ENCODE measurements around the gene KCNQ2.

Gene KCNQ2

GRCh38 chr20:63449025-63449424, 23.4 kb downstream of the KCNQ2 start:
- DNase-seq (no peak), ATAC-seq (no peak)
- Mint-ChIP-seq H3K4me1 (peaks cover 14% of the 10 kb centered on the region), H3K9me3 (no peaks in the 10 kb centered on the region), H3K27me3 (peaks cover 50% of the 10 kb centered on the region), H3K4me3 (no peak overlapping the region), H3K27ac (no peak overlapping the region)

- DNase-seq (no peak), ATAC-seq (no peak)
- H3K9me3 Mint-ChIP-seq: peaks cover 5 to 6% of the 10 kb centered on the region in 2 donors
- peaks cover 40% of the 10 kb centered on the region for H3K27me3 Mint-ChIP-seq
- peaks cover 5% of the 10 kb centered on the region for H3K4me1 Mint-ChIP-seq
- no peak overlapping the region for H3K4me3 Mint-ChIP-seq
- no peak overlapping the region for H3K27ac Mint-ChIP-seq
Measured at GRCh38 chr20:63448031-63448430, 24.4 kb downstream of the KCNQ2 start.

- Mint-ChIP-seq H3K27ac (peak overlapping the region in 1 of 2 donors; percentile 23), H3K9me3 (peaks cover 9 to 13% of the 10 kb centered on the region in 2 donors), H3K4me3 (no peak overlapping the region), H3K27me3 (peaks cover 37% of the 10 kb centered on the region), H3K4me1 (peaks cover 9% of the 10 kb centered on the region)
- ATAC-seq (no peak), DNase-seq (no peak)
Measured at GRCh38 chr20:63447320-63447719, 25.1 kb downstream of the KCNQ2 start.

GRCh38 chr20:63446216-63447024, 26.0 kb downstream of the KCNQ2 start:
- Mint-ChIP-seq H3K4me1 (peaks cover 18% of the 10 kb centered on the region), H3K27me3 (peaks cover 30% of the 10 kb centered on the region), H3K4me3 (no peak overlapping the region), H3K27ac (no peak overlapping the region), H3K9me3 (peaks cover 9 to 16% of the 10 kb centered on the region in 2 donors)
- no peak for DNase-seq
- no peak for ATAC-seq

- Mint-ChIP-seq H3K4me3 (no peak overlapping the region), H3K27ac (no peak overlapping the region), H3K9me3 (peaks cover 9 to 16% of the 10 kb centered on the region in 2 donors), H3K27me3 (peaks cover 35% of the 10 kb centered on the region), H3K4me1 (peaks cover 30% of the 10 kb centered on the region)
- DNase-seq (no peak), ATAC-seq (no peak)
Measured at GRCh38 chr20:63445075-63445734, 27.2 kb downstream of the KCNQ2 start.

GRCh38 chr20:63444548-63444947, 27.9 kb downstream of the KCNQ2 start:
- peaks cover 31% of the 10 kb centered on the region for H3K4me1 Mint-ChIP-seq
- no peak overlapping the region for H3K4me3 Mint-ChIP-seq
- no peak for ATAC-seq
- H3K27ac Mint-ChIP-seq: peak overlapping the region in 1 of 2 donors; percentile 12
- no peak for DNase-seq
- H3K27me3 Mint-ChIP-seq: peaks cover 41% of the 10 kb centered on the region
- peaks cover 9 to 16% of the 10 kb centered on the region in 2 donors for H3K9me3 Mint-ChIP-seq

GRCh38 chr20:63443606-63444395, 28.7 kb downstream of the KCNQ2 start:
- Mint-ChIP-seq H3K27ac (no peak overlapping the region), H3K27me3 (peaks cover 41% of the 10 kb centered on the region), H3K4me1 (peaks cover 31% of the 10 kb centered on the region), H3K4me3 (peak overlapping the region in 1 of 2 donors; percentile 31), H3K9me3 (peaks cover 9 to 16% of the 10 kb centered on the region in 2 donors)
- DNase-seq (no peak), ATAC-seq (no peak)

- Mint-ChIP-seq H3K27ac (peak overlapping the region; percentile 70 to 96), H3K27me3 (peaks cover 36% of the 10 kb centered on the region), H3K9me3 (peaks cover 9 to 16% of the 10 kb centered on the region in 2 donors), H3K4me1 (peaks cover 31% of the 10 kb centered on the region), H3K4me3 (peak overlapping the region; percentile 69 to 75)
- peak; percentile 52 for ATAC-seq
- peak; percentile 78 to 81 for DNase-seq
Measured at GRCh38 chr20:63442100-63442493, 30.4 kb downstream of the KCNQ2 start.

GRCh38 chr20:63441136-63442099, 31.0 kb downstream of the KCNQ2 start:
- Mint-ChIP-seq H3K9me3 (peaks cover 9 to 16% of the 10 kb centered on the region in 2 donors), H3K4me1 (peaks cover 31% of the 10 kb centered on the region), H3K27me3 (peaks cover 36% of the 10 kb centered on the region), H3K4me3 (peak overlapping the region; percentile 69 to 75), H3K27ac (peak overlapping the region in 1 of 2 donors; percentile 38)
- DNase-seq (peak; percentile 74 to 89), ATAC-seq (peak; percentile 89)

GRCh38 chr20:63440366-63440955, 32.0 kb downstream of the KCNQ2 start:
- peaks cover 33% of the 10 kb centered on the region for H3K4me1 Mint-ChIP-seq
- no peak overlapping the region for H3K27ac Mint-ChIP-seq
- no peak for ATAC-seq
- H3K27me3 Mint-ChIP-seq: peaks cover 40% of the 10 kb centered on the region
- no peak for DNase-seq
- H3K9me3 Mint-ChIP-seq: peaks cover 9 to 16% of the 10 kb centered on the region in 2 donors
- H3K4me3 Mint-ChIP-seq: peak overlapping the region in 1 of 2 donors; percentile 35

GRCh38 chr20:63439866-63440265, 32.6 kb downstream of the KCNQ2 start:
- H3K27me3 Mint-ChIP-seq: peaks cover 46% of the 10 kb centered on the region
- H3K4me3 Mint-ChIP-seq: no peak overlapping the region
- no peak overlapping the region for H3K27ac Mint-ChIP-seq
- H3K4me1 Mint-ChIP-seq: peaks cover 34% of the 10 kb centered on the region
- peaks cover 9 to 16% of the 10 kb centered on the region in 2 donors for H3K9me3 Mint-ChIP-seq
- DNase-seq: no peak
- ATAC-seq: no peak

- no peak overlapping the region for H3K4me3 Mint-ChIP-seq
- peaks cover 51% of the 10 kb centered on the region for H3K4me1 Mint-ChIP-seq
- no peak overlapping the region for H3K27ac Mint-ChIP-seq
- DNase-seq (no peak), ATAC-seq (no peak)
- H3K9me3 Mint-ChIP-seq: peaks cover 5 to 11% of the 10 kb centered on the region in 2 donors
- H3K27me3 Mint-ChIP-seq: peaks cover 50% of the 10 kb centered on the region
Measured at GRCh38 chr20:63438121-63438520, 34.3 kb downstream of the KCNQ2 start.

GRCh38 chr20:63435552-63435951, 36.9 kb downstream of the KCNQ2 start:
- no peak overlapping the region for H3K4me3 Mint-ChIP-seq
- no peak overlapping the region for H3K27ac Mint-ChIP-seq
- DNase-seq (no peak), ATAC-seq (no peak)
- H3K4me1 Mint-ChIP-seq: peaks cover 32% of the 10 kb centered on the region
- H3K27me3 Mint-ChIP-seq: peaks cover 48% of the 10 kb centered on the region
- H3K9me3 Mint-ChIP-seq: no peaks in the 10 kb centered on the region

Measured in stimulated activated naive CD8-positive, alpha-beta T cell treated with anti-CD3 and anti-CD28 coated beads, Interleukin-15, amount 100 ng/mL, for 72 hours (primary cell).